SKM-1 (cell line): Measurements from ENCODE around the gene TBXAS1.

Experiments used
- DNase-seq: peaks from one replicate; lab custom pipeline; 2025; ENCODE audit not compliant: unreplicated experiment; lab: John Stamatoyannopoulos, UW

TBXAS1 gene

GRCh38 chr7:140061607-140061930, 232.5 kb downstream of the TBXAS1 start:
- no peak for DNase-seq

GRCh38 chr7:140062118-140062527, 233.1 kb downstream of the TBXAS1 start:
- DNase-seq = no peak

GRCh38 chr7:140062528-140063299, 233.7 kb downstream of the TBXAS1 start, which contains the start of gene PARP12:
Gene PARP12, minus strand, starts transcription at chr7:140062951. Its CDS starts 104 bp downstream, at chr7:140062847.
- DNase-seq = peak; percentile 74

GRCh38 chr7:140067052-140067451, 238.0 kb downstream of the TBXAS1 start:
- no peak for DNase-seq

DNA sequence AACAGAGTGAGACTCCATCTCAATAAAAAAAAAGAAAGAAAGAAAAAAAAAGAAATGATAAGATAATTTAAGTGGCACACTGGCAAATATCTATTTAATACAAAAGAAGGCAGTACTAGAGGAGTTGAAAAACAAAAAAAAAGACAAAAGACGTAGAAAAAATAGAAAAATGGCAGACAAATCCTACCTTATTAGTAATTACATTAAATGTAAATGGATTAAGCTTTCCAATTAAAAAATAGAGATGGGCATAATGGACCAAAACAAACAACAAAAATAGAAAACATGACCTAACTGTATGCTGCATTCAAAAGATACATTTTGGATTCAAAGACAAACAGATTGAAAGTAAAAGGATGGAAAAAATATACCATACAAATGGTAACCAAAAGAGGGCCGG, 239.0 kb downstream of the TBXAS1 start:
- no peak for DNase-seq

DNA sequence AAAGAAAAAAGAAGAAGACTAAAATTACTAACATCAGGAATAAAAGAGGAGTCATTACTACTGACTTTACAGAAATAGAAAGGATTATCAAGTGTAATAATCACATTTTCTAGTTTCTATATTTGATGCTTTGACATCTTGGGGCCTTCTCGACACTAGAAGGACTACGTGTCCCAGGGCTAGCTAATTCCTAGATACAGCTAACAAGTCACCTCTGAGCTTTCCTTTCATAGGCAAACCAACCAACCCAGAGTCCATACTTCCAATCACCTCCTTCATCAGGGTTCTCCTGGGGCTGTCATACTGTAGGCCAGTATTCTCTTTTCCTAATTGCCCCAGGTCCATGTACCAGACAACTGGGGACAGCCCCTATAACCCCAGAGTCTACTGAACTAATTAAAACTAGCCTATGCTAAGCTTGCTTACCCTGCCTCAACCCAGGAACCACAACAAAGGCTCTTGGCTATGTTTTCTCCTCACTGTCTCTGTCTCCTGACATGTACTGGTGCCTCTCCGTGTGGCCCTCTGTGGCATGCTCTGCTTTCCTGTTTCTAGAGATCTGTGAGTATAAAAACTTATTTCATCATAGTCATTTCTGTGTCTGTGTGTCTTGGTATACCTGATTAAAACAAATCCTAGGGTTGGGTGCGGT, 240.4 kb downstream of the TBXAS1 start:
- DNase-seq = no peak
